ENCODE data around the gene SBF2.
"Not testable (repeated sequence)": the region's sequence is repeated elsewhere in the genome, so short reads cannot be mapped to it uniquely, and the experiment has no call there.

The SBF2 gene

GRCh38 chr11:10233581-10233980 is 60.4 kb downstream of the SBF2 start:
- Mint-ChIP-seq H3K36me3 (ENCODE audit: low read depth) (no peaks in the 10 kb centered on the region), H3K9me3 (peaks cover 8% of the 10 kb centered on the region), H3K4me3 (no peak overlapping the region), H3K4me1 (ENCODE audit: low read depth) (no peaks in the 10 kb centered on the region), H3K27ac (no peak overlapping the region), H3K27me3 (ENCODE audit: low read depth) (no peaks in the 10 kb centered on the region)

GRCh38 chr11:10232756-10233155 is 61.3 kb downstream of the SBF2 start:
- Mint-ChIP-seq H3K36me3 (ENCODE audit: low read depth) (no peaks in the 10 kb centered on the region), H3K4me1 (ENCODE audit: low read depth) (no peaks in the 10 kb centered on the region), H3K4me3 (no peak overlapping the region), H3K27ac (no peak overlapping the region), H3K27me3 (ENCODE audit: low read depth) (no peaks in the 10 kb centered on the region), H3K9me3 (peaks cover 8% of the 10 kb centered on the region)

GRCh38 chr11:10231803-10232202 is 62.2 kb downstream of the SBF2 start:
- not testable (repeated sequence) for H3K9me3 Mint-ChIP-seq; H3K4me1 Mint-ChIP-seq (ENCODE audit: low read depth); H3K4me3 Mint-ChIP-seq; H3K27ac Mint-ChIP-seq; H3K36me3 Mint-ChIP-seq (ENCODE audit: low read depth); H3K27me3 Mint-ChIP-seq (ENCODE audit: low read depth)

GRCh38 chr11:10225553-10225952 is 68.5 kb downstream of the SBF2 start:
- no peak overlapping the region for H3K4me3 Mint-ChIP-seq
- no peaks in the 10 kb centered on the region for H3K27me3 Mint-ChIP-seq (ENCODE audit: low read depth)
- H3K36me3 Mint-ChIP-seq (ENCODE audit: low read depth), result no peaks in the 10 kb centered on the region
- no peak overlapping the region for H3K27ac Mint-ChIP-seq
- H3K9me3 Mint-ChIP-seq, result peaks cover 3% of the 10 kb centered on the region
- no peaks in the 10 kb centered on the region for H3K4me1 Mint-ChIP-seq (ENCODE audit: low read depth)

- no peaks in the 10 kb centered on the region for H3K36me3 Mint-ChIP-seq (ENCODE audit: low read depth)
- H3K4me1 Mint-ChIP-seq (ENCODE audit: low read depth), result no peaks in the 10 kb centered on the region
- H3K4me3 Mint-ChIP-seq, result no peak overlapping the region
- H3K27ac Mint-ChIP-seq, result no peak overlapping the region
- H3K9me3 Mint-ChIP-seq, result peaks cover 13% of the 10 kb centered on the region
- no peaks in the 10 kb centered on the region for H3K27me3 Mint-ChIP-seq (ENCODE audit: low read depth)
Observed at GRCh38 chr11:10222399-10222798, 71.6 kb downstream of the SBF2 start.

- Mint-ChIP-seq H3K36me3 (ENCODE audit: low read depth) (no peaks in the 10 kb centered on the region), H3K27me3 (ENCODE audit: low read depth) (no peaks in the 10 kb centered on the region), H3K4me3 (no peak overlapping the region), H3K27ac (no peak overlapping the region), H3K4me1 (ENCODE audit: low read depth) (no peaks in the 10 kb centered on the region), H3K9me3 (peaks cover 13% of the 10 kb centered on the region)
Observed at GRCh38 chr11:10221342-10221741, 72.7 kb downstream of the SBF2 start.

- Mint-ChIP-seq H3K9me3 (no peaks in the 10 kb centered on the region), H3K36me3 (ENCODE audit: low read depth) (no peaks in the 10 kb centered on the region), H3K27ac (no peak overlapping the region), H3K27me3 (ENCODE audit: low read depth) (peaks cover 22% of the 10 kb centered on the region), H3K4me3 (no peak overlapping the region), H3K4me1 (ENCODE audit: low read depth) (no peaks in the 10 kb centered on the region)
Observed at GRCh38 chr11:10211470-10211869, 82.5 kb downstream of the SBF2 start.

GRCh38 chr11:10209326-10209725 is 84.7 kb downstream of the SBF2 start:
- no peak overlapping the region for H3K27ac Mint-ChIP-seq
- H3K9me3 Mint-ChIP-seq, result peaks cover 3% of the 10 kb centered on the region
- H3K4me3 Mint-ChIP-seq, result no peak overlapping the region
- peaks cover 14% of the 10 kb centered on the region for H3K27me3 Mint-ChIP-seq (ENCODE audit: low read depth)
- no peaks in the 10 kb centered on the region for H3K4me1 Mint-ChIP-seq (ENCODE audit: low read depth)
- no peaks in the 10 kb centered on the region for H3K36me3 Mint-ChIP-seq (ENCODE audit: low read depth)

- H3K4me3 Mint-ChIP-seq, result no peak overlapping the region
- H3K4me1 Mint-ChIP-seq (ENCODE audit: low read depth), result no peaks in the 10 kb centered on the region
- H3K27me3 Mint-ChIP-seq (ENCODE audit: low read depth), result peaks cover 9% of the 10 kb centered on the region
- H3K36me3 Mint-ChIP-seq (ENCODE audit: low read depth), result no peaks in the 10 kb centered on the region
- H3K9me3 Mint-ChIP-seq, result peaks cover 6% of the 10 kb centered on the region
- no peak overlapping the region for H3K27ac Mint-ChIP-seq
Observed at GRCh38 chr11:10208131-10208575, 85.9 kb downstream of the SBF2 start.

GRCh38 chr11:10205928-10206327 is 88.1 kb downstream of the SBF2 start:
- Mint-ChIP-seq H3K4me3 (no peak overlapping the region), H3K27me3 (ENCODE audit: low read depth) (peaks cover 12% of the 10 kb centered on the region), H3K27ac (no peak overlapping the region), H3K4me1 (ENCODE audit: low read depth) (no peaks in the 10 kb centered on the region), H3K9me3 (peaks cover 17% of the 10 kb centered on the region), H3K36me3 (ENCODE audit: low read depth) (peaks cover 2% of the 10 kb centered on the region)

- Mint-ChIP-seq H3K36me3 (ENCODE audit: low read depth) (peaks cover 2% of the 10 kb centered on the region), H3K4me1 (ENCODE audit: low read depth) (no peaks in the 10 kb centered on the region), H3K9me3 (peaks cover 17% of the 10 kb centered on the region), H3K27ac (no peak overlapping the region), H3K4me3 (no peak overlapping the region), H3K27me3 (ENCODE audit: low read depth) (peaks cover 5% of the 10 kb centered on the region)
Observed at GRCh38 chr11:10204021-10204420, 90.0 kb downstream of the SBF2 start.

- Mint-ChIP-seq H3K36me3 (ENCODE audit: low read depth) (peaks cover 2% of the 10 kb centered on the region), H3K27ac (no peak overlapping the region), H3K27me3 (ENCODE audit: low read depth) (peaks cover 5% of the 10 kb centered on the region), H3K4me3 (no peak overlapping the region), H3K9me3 (peaks cover 17% of the 10 kb centered on the region), H3K4me1 (ENCODE audit: low read depth) (no peaks in the 10 kb centered on the region)
Observed at GRCh38 chr11:10201343-10201742, 92.7 kb downstream of the SBF2 start.

- H3K4me1 Mint-ChIP-seq (ENCODE audit: low read depth), result no peaks in the 10 kb centered on the region
- no peak overlapping the region for H3K27ac Mint-ChIP-seq
- H3K36me3 Mint-ChIP-seq (ENCODE audit: low read depth), result no peaks in the 10 kb centered on the region
- H3K4me3 Mint-ChIP-seq, result no peak overlapping the region
- peaks cover 2% of the 10 kb centered on the region for H3K9me3 Mint-ChIP-seq
- H3K27me3 Mint-ChIP-seq (ENCODE audit: low read depth), result no peaks in the 10 kb centered on the region
Observed at GRCh38 chr11:10197091-10197490, 96.9 kb downstream of the SBF2 start.

GRCh38 chr11:10192036-10192435 is 102.0 kb downstream of the SBF2 start:
- Mint-ChIP-seq H3K27ac (no peak overlapping the region), H3K9me3 (no peaks in the 10 kb centered on the region), H3K36me3 (ENCODE audit: low read depth) (no peaks in the 10 kb centered on the region), H3K4me3 (no peak overlapping the region), H3K27me3 (ENCODE audit: low read depth) (no peaks in the 10 kb centered on the region), H3K4me1 (ENCODE audit: low read depth) (no peaks in the 10 kb centered on the region)

- Mint-ChIP-seq H3K36me3 (ENCODE audit: low read depth) (no peaks in the 10 kb centered on the region), H3K4me3 (no peak overlapping the region), H3K4me1 (ENCODE audit: low read depth) (no peaks in the 10 kb centered on the region), H3K9me3 (peaks cover 6% of the 10 kb centered on the region), H3K27ac (no peak overlapping the region), H3K27me3 (ENCODE audit: low read depth) (no peaks in the 10 kb centered on the region)
Observed at GRCh38 chr11:10181811-10182210, 112.2 kb downstream of the SBF2 start.

- no peaks in the 10 kb centered on the region for H3K4me1 Mint-ChIP-seq (ENCODE audit: low read depth)
- no peaks in the 10 kb centered on the region for H3K27me3 Mint-ChIP-seq (ENCODE audit: low read depth)
- H3K9me3 Mint-ChIP-seq, result no peaks in the 10 kb centered on the region
- no peak overlapping the region for H3K27ac Mint-ChIP-seq
- H3K4me3 Mint-ChIP-seq, result no peak overlapping the region
- no peaks in the 10 kb centered on the region for H3K36me3 Mint-ChIP-seq (ENCODE audit: low read depth)
Observed at GRCh38 chr11:10164621-10165020, 129.4 kb downstream of the SBF2 start.

All from T-helper 1 cell treated with Interleukin-12 subunit alpha and Interleukin-12 subunit beta and Interleukin-4 antibody, amounts not matched to agents 30 μg/mL and 1 μg/mL, for 36 hours (primary cell).